ENCODE measurements around the gene AADACL4.
"Not testable (repeated sequence)": the region's sequence is repeated elsewhere in the genome, so short reads cannot be mapped to it uniquely, and the experiment has no call there.

The AADACL4 gene

GRCh38 chr1:12629985-12630760 is 13.7 kb upstream of the AADACL4 start:
- no peak for DNase-seq

- no peak for DNase-seq
Measured at GRCh38 chr1:12630946-12631530, 12.8 kb upstream of the AADACL4 start.

DNA sequence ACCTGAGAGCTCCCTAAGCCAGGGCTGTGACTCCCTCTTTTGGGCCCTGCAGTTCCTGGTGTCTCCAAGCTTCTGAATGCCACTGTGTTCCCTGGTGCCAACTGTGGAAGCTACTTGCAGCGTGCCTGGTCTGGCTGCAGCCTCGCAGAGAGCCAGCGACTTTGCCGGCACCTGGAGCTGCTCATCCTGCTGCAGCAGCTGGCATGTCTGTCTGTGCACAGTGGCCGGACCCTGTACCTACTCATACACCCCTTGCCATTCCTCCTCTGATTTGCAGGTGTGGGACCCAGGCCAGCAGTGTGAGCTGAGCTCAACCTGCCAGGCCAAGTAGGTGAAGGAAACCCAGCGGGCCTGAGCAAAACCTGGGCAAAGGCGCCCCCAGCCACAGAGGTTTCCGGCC is 12.3 kb upstream of the AADACL4 start:
- no peak for DNase-seq

- no peak for DNase-seq
Measured at GRCh38 chr1:12634156-12634555, 9.7 kb upstream of the AADACL4 start.

GRCh38 chr1:12634696-12635202 is 9.1 kb upstream of the AADACL4 start:
- DNase-seq: no peak

- no peak for DNase-seq
Measured at GRCh38 chr1:12636098-12636950, 7.6 kb upstream of the AADACL4 start.

GRCh38 chr1:12637693-12638092 is 6.2 kb upstream of the AADACL4 start:
- DNase-seq: no peak

DNA sequence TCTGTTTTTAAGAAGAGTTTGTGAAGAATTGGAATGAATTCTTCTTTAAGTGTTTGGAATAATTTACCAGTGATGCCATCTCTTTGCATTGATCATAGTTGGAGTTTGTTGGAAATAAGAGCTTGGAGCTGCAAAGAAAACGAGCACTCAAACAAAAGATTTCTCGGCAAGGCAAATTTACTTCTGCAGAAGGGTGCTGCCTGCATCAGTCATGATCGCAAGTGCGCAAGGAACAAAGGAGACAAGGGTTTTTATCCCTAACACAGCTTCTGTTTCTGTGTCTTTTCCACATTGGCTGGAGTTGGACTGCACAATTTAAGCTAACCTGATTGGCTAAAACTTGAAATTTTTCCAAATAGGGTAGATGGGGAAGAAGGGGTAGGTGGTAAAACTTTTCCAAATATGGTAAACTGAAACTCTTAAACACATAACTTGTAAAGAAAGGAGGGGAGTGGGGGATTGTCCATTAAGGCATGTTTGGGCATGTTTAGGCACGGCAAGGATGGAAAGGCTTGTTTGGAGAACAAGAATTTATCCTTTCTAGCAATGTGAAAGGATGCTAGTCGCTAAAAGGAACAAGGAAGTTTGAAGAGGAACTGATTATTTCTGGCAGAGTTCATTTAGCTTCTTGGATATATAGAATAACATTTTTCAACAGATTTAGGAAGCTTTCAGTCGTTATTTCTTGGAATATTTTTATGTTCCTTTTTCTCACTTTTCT is 3.5 kb upstream of the AADACL4 start:
- no peak for DNase-seq

DNA sequence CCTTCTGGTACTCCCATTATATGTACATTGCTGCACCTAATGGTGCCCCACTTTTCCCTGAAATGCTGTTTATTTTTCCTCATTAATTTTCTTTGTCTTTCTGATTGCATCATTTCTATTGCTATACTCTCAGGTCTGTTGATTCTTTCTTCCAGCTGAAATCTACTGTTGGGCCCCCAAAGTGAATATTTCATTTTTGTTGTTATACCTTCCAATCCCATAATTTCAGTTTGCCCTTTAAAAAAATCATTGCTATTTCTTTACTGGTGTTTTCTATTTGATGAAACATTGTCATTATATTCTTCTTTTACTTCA is 3.0 kb upstream of the AADACL4 start:
- DNase-seq: no peak

DNA sequence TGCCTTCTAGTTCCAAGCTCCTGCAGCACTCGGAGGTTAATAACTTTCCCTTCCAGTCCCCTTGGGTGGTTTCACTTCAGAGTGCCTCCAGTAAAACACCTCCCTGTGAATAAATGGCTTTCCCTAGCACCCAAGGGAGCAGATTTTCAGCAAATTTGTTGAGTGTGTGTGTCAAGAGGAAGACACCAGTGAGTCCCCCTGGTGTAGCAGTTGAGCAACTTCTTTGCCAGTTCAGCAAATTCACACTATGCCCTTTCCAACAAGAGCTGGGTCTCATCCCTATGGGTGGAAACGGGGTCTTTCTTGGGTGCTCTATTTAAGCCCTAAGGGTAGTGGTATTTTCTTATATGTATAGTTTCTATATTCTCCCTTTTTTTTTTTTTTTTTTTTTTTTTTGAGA is 806 bp upstream of the AADACL4 start:
- no peak for DNase-seq

GRCh38 chr1:12644237-12644636 is 352 bp downstream of the AADACL4 start:
- no peak for DNase-seq

- DNase-seq: no peak
Measured at GRCh38 chr1:12644829-12645228, 944 bp downstream of the AADACL4 start.

DNA sequence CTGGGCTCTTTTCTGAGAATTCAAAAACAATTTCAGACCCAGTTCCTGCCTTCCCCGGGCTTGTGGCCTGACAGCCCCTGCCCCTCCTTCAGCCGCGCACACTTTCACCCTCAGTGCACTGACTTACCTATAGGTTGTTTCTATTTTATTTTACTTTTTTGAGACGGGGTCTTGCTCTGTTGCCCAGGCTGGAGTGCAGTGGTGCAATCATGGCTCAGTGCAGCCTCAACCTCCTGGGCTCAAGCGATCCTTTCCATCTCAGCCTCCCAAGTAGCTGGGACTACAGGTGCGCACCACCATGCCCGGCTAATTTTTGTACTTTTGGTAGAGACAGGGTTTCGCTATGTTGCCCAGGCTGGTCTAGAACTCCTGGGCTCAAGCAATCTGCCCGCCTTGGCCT is 1.5 kb downstream of the AADACL4 start:
- DNase-seq: not testable (repeated sequence)

GRCh38 chr1:12648741-12649140 is 4.9 kb downstream of the AADACL4 start:
- DNase-seq: no peak

- no peak for DNase-seq
Measured at GRCh38 chr1:12649971-12650421, 6.1 kb downstream of the AADACL4 start.

GRCh38 chr1:12654004-12654567 is 10.2 kb downstream of the AADACL4 start:
- no peak for DNase-seq

DNA sequence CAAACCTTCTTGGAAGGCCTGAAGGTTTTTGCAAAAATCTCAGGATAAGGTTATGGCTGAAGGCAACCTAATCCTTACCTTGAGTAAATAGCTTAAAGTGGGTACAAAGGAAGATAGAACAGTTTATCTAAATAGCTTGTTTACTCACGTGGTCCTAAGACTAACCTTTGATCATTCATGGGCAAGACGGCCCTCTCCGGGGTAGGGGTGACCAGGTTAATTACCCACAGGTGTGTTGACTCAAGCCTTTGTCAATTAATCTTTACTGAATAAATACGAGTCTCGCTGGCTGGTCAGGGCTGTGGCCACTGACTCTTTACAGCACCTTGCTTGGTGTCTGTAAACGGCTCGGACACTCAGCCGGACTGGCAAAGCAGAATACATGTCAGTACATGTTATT is 10.8 kb downstream of the AADACL4 start:
- DNase-seq: no peak

DNA sequence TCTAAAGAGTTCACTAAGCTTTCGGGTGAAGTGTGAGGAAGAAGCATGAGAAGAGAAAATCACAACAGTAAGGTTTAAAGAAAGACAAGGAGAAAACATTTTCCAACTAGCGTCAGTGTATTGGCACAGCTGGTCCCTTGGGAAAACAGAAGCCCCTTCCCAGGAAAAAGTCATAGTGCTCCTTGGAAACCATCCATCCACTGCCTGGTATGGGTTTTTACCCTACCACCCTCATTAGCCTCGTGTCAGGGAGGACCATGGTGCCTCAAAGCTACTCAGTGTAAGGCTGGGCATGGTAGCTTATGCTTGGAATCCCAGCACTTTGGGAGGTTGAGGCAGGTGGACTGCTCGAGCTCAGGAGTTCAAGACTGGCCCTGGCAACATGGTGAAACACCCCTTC is 12.7 kb downstream of the AADACL4 start:
- DNase-seq: no peak

GRCh38 chr1:12657060-12657884 is 13.4 kb downstream of the AADACL4 start:
- no peak for DNase-seq

DNA sequence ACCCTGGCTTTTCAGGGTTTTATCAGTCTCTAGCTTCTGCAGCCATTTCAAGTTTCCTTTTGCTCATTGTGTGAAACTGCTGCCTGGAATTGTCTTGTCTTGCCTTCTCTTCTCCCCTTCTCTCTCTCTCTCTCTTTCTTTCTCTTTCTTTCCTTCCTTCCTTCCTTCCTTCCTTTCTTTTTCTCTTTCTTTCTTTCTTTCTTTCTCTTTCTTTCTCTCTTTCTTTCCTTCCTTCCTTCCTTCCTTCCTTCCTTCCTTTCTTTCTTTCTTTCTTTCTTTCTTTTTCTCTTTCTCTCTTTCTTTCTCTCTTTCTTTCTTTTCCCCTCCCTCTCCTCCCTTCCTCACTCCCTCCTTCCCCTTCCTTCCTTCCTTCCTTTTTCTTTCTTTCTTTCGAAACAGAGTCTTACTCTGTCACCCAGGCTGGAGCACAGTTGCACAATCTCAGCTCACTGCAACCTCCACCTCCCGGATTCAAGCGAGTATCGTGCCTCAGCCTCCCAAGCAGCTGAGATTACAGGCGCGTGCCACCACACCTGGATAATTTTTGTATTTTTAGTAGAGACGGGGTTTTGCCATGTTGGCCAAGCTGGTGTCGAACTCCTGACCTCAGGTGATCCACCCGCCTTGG is 14.1 kb downstream of the AADACL4 start:
- DNase-seq: not testable (repeated sequence)
